Measurements from ENCODE around the gene PITX3.
"Not testable (repeated sequence)": the region's sequence is repeated elsewhere in the genome, so short reads cannot be mapped to it uniquely, and the experiment has no call there.

PITX3 gene

DNA sequence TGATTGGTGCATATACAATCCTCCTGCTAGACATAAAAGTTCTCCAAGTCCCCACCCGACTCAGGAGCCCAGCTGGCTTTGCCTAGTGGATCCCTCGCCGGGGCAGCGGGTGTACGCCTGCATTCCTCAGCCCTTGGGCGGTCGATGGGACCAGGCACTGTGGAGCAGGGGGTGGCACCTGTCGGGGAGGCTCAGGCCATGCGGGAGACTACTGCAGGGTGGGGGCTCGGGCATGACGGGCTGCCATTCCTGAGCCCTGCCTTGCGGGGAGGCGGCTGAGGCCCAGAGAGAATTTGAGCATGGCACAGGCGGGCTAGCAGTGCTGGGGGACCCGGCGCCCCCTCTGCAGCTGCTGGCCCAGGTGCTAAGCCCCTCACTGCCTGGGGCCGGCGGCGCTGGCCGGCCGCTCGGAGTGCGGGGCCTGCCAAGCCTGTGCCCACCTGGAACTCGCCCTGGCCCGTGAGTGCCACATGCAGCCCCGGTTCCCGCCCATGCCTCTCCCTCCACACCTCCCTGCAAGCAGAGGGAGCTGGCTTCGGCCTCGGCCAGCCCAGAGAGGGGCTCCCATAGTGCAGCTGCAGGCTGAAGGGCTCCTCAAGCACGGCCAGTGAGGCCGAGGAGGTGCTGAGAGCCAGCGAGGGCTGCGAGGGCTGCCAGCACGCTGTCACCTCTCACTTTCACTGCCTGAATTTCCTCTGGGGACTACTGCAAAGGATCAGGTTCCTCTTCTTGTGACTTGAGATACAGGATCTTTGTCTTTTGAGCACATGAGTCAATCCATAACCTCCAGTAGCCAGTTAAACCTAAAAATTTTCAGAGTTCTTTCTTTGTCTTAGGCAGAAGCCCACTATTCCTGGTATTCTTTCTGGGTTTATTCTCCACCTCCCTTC lies 40.3 kb downstream of the PITX3 start:
- 91% methylated on average over 34 of the region's 34 CpGs for WGBS
- peaks cover 36% of the 10 kb centered on the region for H3K9me3 ChIP-seq (ENCODE audit: insufficient read depth, low read depth, low read length)
- H3K4me3 ChIP-seq (ENCODE audit: low read length), result no peak overlapping the region
- H3K27ac ChIP-seq (ENCODE audit: low read depth, low read length), result no peak overlapping the region
- H3K36me3 ChIP-seq (ENCODE audit: insufficient read depth, low read length), result no peaks in the 10 kb centered on the region
- no peaks in the 10 kb centered on the region for H3K4me1 ChIP-seq (ENCODE audit: insufficient read depth, low read length)
- no peaks in the 10 kb centered on the region for H3K27me3 ChIP-seq (ENCODE audit: insufficient read depth, low read length)
- H3K9ac ChIP-seq (ENCODE audit: low read depth, low read length), result no peak overlapping the region

DNA sequence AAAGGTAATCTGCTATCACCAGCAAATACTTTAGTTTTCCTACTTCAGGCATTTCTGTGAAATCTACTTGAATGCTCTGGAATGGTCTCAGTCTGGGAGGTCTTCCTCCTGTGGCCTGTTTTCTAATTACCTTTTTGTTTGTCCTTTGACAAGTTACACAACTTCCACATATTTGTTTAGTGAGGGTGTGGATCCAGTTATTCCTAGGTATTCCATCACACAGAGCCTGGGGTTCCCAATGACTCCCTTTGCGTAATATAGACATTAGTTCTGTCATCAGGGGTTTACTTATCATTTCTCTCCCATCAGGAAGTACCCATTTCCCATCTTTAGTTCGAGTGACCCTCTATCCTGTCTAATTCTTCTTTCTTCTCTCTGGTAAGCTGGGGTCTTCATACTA lies 43.3 kb downstream of the PITX3 start:
- no peaks in the 10 kb centered on the region for H3K36me3 ChIP-seq (ENCODE audit: insufficient read depth, low read length)
- H3K4me1 ChIP-seq (ENCODE audit: insufficient read depth, low read length), result no peaks in the 10 kb centered on the region
- H3K27me3 ChIP-seq (ENCODE audit: insufficient read depth, low read length), result no peaks in the 10 kb centered on the region
- no peak overlapping the region for H3K4me3 ChIP-seq (ENCODE audit: low read length)
- 80% methylated on average over 2 of the region's 2 CpGs for WGBS
- H3K9me3 ChIP-seq (ENCODE audit: insufficient read depth, low read depth, low read length), result peaks cover 19% of the 10 kb centered on the region
- no peak overlapping the region for H3K27ac ChIP-seq (ENCODE audit: low read depth, low read length)
- H3K9ac ChIP-seq (ENCODE audit: low read depth, low read length), result no peak overlapping the region

- no peak overlapping the region for H3K27ac ChIP-seq (ENCODE audit: low read depth, low read length)
- H3K9me3 ChIP-seq (ENCODE audit: insufficient read depth, low read depth, low read length), result peaks cover 23% of the 10 kb centered on the region
- no peaks in the 10 kb centered on the region for H3K36me3 ChIP-seq (ENCODE audit: insufficient read depth, low read length)
- H3K4me1 ChIP-seq (ENCODE audit: insufficient read depth, low read length), result no peaks in the 10 kb centered on the region
- no peaks in the 10 kb centered on the region for H3K27me3 ChIP-seq (ENCODE audit: insufficient read depth, low read length)
- no peak overlapping the region for H3K9ac ChIP-seq (ENCODE audit: low read depth, low read length)
- WGBS, result 79% methylated on average over 2 of the region's 2 CpGs
- no peak overlapping the region for H3K4me3 ChIP-seq (ENCODE audit: low read length)
Measured at GRCh38 chr10:102196893-102197292, 44.4 kb downstream of the PITX3 start.

- Histone ChIP-seq H3K27me3 (ENCODE audit: insufficient read depth, low read length) (no peaks in the 10 kb centered on the region), H3K4me1 (ENCODE audit: insufficient read depth, low read length) (no peaks in the 10 kb centered on the region), H3K4me3 (ENCODE audit: low read length) (no peak overlapping the region), H3K9ac (ENCODE audit: low read depth, low read length) (no peak overlapping the region), H3K27ac (ENCODE audit: low read depth, low read length) (no peak overlapping the region), H3K36me3 (ENCODE audit: insufficient read depth, low read length) (no peaks in the 10 kb centered on the region), H3K9me3 (ENCODE audit: insufficient read depth, low read depth, low read length) (peaks cover 23% of the 10 kb centered on the region; the same call in 1 of the 2 replicates)
- WGBS, result 79% methylated on average over 6 of the region's 6 CpGs
Measured at GRCh38 chr10:102195296-102195870, 45.9 kb downstream of the PITX3 start.

DNA sequence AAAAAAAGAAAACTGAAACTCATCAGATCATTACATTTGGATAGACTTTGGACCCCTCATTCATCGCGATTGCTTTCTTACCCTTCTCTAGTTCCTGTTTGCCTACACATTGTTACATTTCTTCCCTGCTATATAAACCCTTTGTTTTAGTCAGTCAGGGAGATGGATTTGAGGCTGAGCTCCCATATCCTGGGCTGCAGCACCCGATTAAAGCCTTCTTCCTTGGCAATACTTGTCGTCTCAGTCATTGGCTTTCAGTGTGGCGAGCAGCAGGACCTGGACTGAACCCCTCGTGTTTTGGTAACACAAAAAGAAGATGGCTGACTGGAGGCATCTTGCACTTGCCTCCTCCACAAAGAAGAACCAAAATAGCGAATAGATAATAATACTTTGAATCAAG lies 49.4 kb downstream of the PITX3 start:
- peaks cover 26% of the 10 kb centered on the region for H3K9me3 ChIP-seq (ENCODE audit: insufficient read depth, low read depth, low read length)
- 83% methylated on average over 7 of the region's 7 CpGs for WGBS
- no peaks in the 10 kb centered on the region for H3K27me3 ChIP-seq (ENCODE audit: insufficient read depth, low read length)

GRCh38 chr10:102188941-102189898 lies 52.1 kb downstream of the PITX3 start:
- WGBS, result 91% methylated on average over 7 of the region's 7 CpGs
- not testable (repeated sequence) for H3K36me3 ChIP-seq (ENCODE audit: insufficient read depth, low read length)

More for the DNA sequence above, 49.4 kb downstream of the PITX3 start:
- Histone ChIP-seq H3K4me1 (ENCODE audit: insufficient read depth, low read length) (no peaks in the 10 kb centered on the region), H3K36me3 (ENCODE audit: insufficient read depth, low read length) (no peaks in the 10 kb centered on the region), H3K27ac (ENCODE audit: low read depth, low read length) (no peak overlapping the region), H3K4me3 (ENCODE audit: low read length) (no peak overlapping the region), H3K9ac (ENCODE audit: low read depth, low read length) (no peak overlapping the region)

GRCh38 chr10:102188298-102188940 lies 52.9 kb downstream of the PITX3 start:
- H3K9me3 ChIP-seq (ENCODE audit: insufficient read depth, low read depth, low read length), result peaks cover 36% of the 10 kb centered on the region
- no peak overlapping the region for H3K9ac ChIP-seq (ENCODE audit: low read depth, low read length)
- no peaks in the 10 kb centered on the region for H3K27me3 ChIP-seq (ENCODE audit: insufficient read depth, low read length)
- no peaks in the 10 kb centered on the region for H3K4me1 ChIP-seq (ENCODE audit: insufficient read depth, low read length)
- H3K27ac ChIP-seq (ENCODE audit: low read depth, low read length), result no peak overlapping the region
- H3K4me3 ChIP-seq (ENCODE audit: low read length), result no peak overlapping the region
- WGBS, result 68% methylated on average over 3 of the region's 3 CpGs
- no peaks in the 10 kb centered on the region for H3K36me3 ChIP-seq (ENCODE audit: insufficient read depth, low read length)

More at GRCh38 chr10:102188941-102189898, 52.1 kb downstream of the PITX3 start:
- H3K9ac ChIP-seq (ENCODE audit: low read depth, low read length); H3K27me3 ChIP-seq (ENCODE audit: insufficient read depth, low read length); H3K4me1 ChIP-seq (ENCODE audit: insufficient read depth, low read length); H3K27ac ChIP-seq (ENCODE audit: low read depth, low read length); H3K4me3 ChIP-seq (ENCODE audit: low read length): not testable (repeated sequence)
- H3K9me3 ChIP-seq (ENCODE audit: insufficient read depth, low read depth, low read length), result peaks cover 36% of the 10 kb centered on the region

DNA sequence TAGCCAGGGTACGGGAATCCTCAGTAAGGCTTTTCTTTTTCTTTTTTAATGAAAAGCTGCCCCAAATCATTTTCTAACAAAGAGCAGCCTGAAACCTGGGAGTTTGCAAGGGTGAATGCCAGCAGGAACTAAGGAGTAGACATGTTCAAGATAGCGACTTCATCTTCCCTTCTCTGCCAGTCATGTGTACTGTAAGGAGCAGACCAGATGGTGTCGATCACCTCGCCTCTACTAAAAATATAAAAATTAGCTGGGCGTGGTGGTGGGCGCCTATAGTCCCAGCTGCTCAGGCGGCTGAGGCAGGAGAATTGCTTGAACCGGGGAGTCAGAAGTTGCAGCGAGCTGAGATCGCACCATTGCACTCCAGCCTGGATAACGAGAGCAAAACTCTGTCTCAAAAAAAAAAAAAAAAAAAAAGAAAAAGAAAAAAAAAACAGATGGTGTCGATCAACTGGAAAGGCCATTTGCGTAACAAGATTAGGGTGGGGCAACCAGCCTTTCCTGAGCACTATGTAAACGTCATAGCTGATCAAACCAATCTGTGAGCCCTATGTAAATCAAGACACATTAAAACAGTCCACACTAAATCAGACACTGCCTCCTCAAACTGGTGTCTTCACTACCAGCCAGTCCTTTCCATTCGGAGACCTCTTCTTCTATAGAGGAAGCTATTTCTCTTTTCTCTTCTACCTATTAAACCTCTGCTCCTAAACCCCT lies 55.3 kb downstream of the PITX3 start:
- H3K27ac ChIP-seq (ENCODE audit: low read depth, low read length), result no peak overlapping the region
- H3K9me3 ChIP-seq (ENCODE audit: insufficient read depth, low read depth, low read length), result peaks cover 21% of the 10 kb centered on the region
- H3K4me1 ChIP-seq (ENCODE audit: insufficient read depth, low read length), result no peaks in the 10 kb centered on the region
- no peaks in the 10 kb centered on the region for H3K36me3 ChIP-seq (ENCODE audit: insufficient read depth, low read length)
- H3K4me3 ChIP-seq (ENCODE audit: low read length), result no peak overlapping the region
- no peak overlapping the region for H3K9ac ChIP-seq (ENCODE audit: low read depth, low read length)
- WGBS, result 90% methylated on average over 15 of the region's 15 CpGs
- H3K27me3 ChIP-seq (ENCODE audit: insufficient read depth, low read length), result no peaks in the 10 kb centered on the region

DNA sequence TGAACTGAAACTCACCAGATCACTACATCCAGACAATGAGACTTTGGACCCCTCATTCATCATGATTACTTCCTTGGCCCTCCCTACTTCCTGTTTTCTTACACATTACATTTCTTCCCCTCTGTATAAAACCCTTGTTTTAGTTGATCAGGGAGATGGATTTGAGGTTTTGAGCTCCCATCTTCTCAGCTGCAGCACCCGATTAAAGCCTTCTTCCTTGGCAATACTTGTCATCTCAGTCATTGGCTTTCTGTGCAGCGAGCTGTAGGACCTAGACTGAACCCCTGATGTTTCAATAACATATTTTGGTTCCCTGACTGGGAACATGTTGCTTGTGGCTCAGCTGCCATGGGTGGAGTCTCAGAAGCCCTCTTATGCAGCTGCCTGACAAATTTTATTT lies 56.0 kb downstream of the PITX3 start:
- Histone ChIP-seq H3K9ac (ENCODE audit: low read depth, low read length) (no peak overlapping the region), H3K27ac (ENCODE audit: low read depth, low read length) (no peak overlapping the region), H3K4me3 (ENCODE audit: low read length) (no peak overlapping the region), H3K4me1 (ENCODE audit: insufficient read depth, low read length) (no peaks in the 10 kb centered on the region), H3K9me3 (ENCODE audit: insufficient read depth, low read depth, low read length) (peaks cover 20% of the 10 kb centered on the region), H3K36me3 (ENCODE audit: insufficient read depth, low read length) (no peaks in the 10 kb centered on the region), H3K27me3 (ENCODE audit: insufficient read depth, low read length) (no peaks in the 10 kb centered on the region)
- WGBS, result 76% methylated on average over 2 of the region's 2 CpGs

DNA sequence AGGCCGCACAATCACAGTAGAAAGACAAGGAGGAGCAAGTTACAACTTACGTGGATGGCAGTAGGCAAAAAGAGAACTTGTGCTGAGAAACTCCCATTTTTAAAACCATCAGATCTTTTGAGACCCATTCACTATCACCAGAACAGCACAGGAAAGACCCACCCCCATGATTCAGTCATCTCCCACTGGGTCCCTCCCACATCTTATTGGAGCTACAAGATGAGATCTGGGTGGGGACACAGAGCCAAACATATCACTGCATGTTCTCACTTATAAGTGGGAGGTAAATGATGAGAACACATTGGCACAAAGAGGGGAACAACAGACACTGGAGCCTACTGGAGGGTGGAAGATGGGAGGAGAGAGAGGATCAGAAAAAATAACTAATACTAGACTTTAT lies 56.7 kb downstream of the PITX3 start:
- no peak overlapping the region for H3K9ac ChIP-seq (ENCODE audit: low read depth, low read length)
- WGBS, result 89% methylated on average over 2 of the region's 2 CpGs

More for the DNA sequence above, 56.7 kb downstream of the PITX3 start:
- no peak overlapping the region for H3K27ac ChIP-seq (ENCODE audit: low read depth, low read length)
- H3K27me3 ChIP-seq (ENCODE audit: insufficient read depth, low read length), result no peaks in the 10 kb centered on the region
- H3K4me3 ChIP-seq (ENCODE audit: low read length), result no peak overlapping the region
- H3K4me1 ChIP-seq (ENCODE audit: insufficient read depth, low read length), result no peaks in the 10 kb centered on the region
- peaks cover 16% of the 10 kb centered on the region for H3K9me3 ChIP-seq (ENCODE audit: insufficient read depth, low read depth, low read length)
- H3K36me3 ChIP-seq (ENCODE audit: insufficient read depth, low read length), result no peaks in the 10 kb centered on the region
